ENCODE data around the gene LAMTOR1. TPM values are rescaled to one million over a fixed set of nuclear protein-coding genes. Genes with fewer than 3 reads are reported as not detected.

LAMTOR1 gene
- total RNA-seq, 1 donor from 2014 or later: 70.5 TPM

DNA sequence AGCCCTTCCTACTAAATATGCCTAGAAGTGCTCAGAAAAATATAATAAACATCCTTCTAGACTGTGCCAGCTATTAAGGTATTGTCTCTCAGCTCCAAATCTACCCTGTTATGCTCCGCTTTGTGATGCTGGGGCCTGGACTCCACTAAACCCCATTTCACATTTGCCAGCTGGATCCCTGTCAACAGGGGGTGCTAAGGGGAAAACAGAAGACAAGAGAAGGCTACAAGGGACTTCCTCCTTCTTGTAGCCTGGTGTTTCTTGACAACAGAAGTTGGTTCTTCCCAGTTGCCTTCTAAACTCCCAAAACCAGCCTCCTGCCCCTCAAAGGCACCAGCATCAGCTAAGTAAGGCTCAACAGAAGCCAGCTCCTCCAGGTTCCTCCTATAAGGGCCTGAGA, 28.0 kb downstream of the LAMTOR1 start:
- Mint-ChIP-seq H3K4me1 (ENCODE audit: low read depth) (peaks cover 49% of the 10 kb centered on the region), H3K9me3 (ENCODE audit: low read depth) (no peaks in the 10 kb centered on the region), H3K36me3 (ENCODE audit: low read depth) (no peaks in the 10 kb centered on the region), H3K27me3 (ENCODE audit: low read depth) (no peaks in the 10 kb centered on the region), H3K27ac (ENCODE audit: unreplicated experiment) (no peak overlapping the region), H3K4me3 (ENCODE audit: unreplicated experiment) (no peak overlapping the region)
- DNase-seq (ENCODE audit: low spot score): no peak
- TF ChIP-seq, protein P1, sequence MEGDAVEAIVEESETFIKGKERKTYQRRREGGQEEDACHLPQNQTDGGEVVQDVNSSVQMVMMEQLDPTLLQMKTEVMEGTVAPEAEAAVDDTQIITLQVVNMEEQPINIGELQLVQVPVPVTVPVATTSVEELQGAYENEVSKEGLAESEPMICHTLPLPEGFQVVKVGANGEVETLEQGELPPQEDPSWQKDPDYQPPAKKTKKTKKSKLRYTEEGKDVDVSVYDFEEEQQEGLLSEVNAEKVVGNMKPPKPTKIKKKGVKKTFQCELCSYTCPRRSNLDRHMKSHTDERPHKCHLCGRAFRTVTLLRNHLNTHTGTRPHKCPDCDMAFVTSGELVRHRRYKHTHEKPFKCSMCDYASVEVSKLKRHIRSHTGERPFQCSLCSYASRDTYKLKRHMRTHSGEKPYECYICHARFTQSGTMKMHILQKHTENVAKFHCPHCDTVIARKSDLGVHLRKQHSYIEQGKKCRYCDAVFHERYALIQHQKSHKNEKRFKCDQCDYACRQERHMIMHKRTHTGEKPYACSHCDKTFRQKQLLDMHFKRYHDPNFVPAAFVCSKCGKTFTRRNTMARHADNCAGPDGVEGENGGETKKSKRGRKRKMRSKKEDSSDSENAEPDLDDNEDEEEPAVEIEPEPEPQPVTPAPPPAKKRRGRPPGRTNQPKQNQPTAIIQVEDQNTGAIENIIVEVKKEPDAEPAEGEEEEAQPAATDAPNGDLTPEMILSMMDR (IDR thresholded peaks at IDR 0.05): peak; percentile 26

- peaks cover 47% of the 10 kb centered on the region for H3K4me1 Mint-ChIP-seq (ENCODE audit: low read depth)
- TF ChIP-seq, protein P1 (IDR thresholded peaks at IDR 0.05): no peak
- H3K4me3 Mint-ChIP-seq (ENCODE audit: unreplicated experiment): peak overlapping the region; percentile 1
- peaks cover 1% of the 10 kb centered on the region for H3K36me3 Mint-ChIP-seq (ENCODE audit: low read depth)
- peak overlapping the region; percentile 93 for H3K27ac Mint-ChIP-seq (ENCODE audit: unreplicated experiment)
- DNase-seq (ENCODE audit: low spot score): no peak
- H3K9me3 Mint-ChIP-seq (ENCODE audit: low read depth): no peaks in the 10 kb centered on the region
- no peaks in the 10 kb centered on the region for H3K27me3 Mint-ChIP-seq (ENCODE audit: low read depth)
Measured at GRCh38 chr11:72072348-72072747, 30.7 kb downstream of the LAMTOR1 start.

- no peak for DNase-seq (ENCODE audit: low spot score)
- Mint-ChIP-seq H3K9me3 (ENCODE audit: low read depth) (no peaks in the 10 kb centered on the region), H3K27me3 (ENCODE audit: low read depth) (no peaks in the 10 kb centered on the region), H3K4me1 (ENCODE audit: low read depth) (peaks cover 47% of the 10 kb centered on the region), H3K36me3 (ENCODE audit: low read depth) (peaks cover 1% of the 10 kb centered on the region), H3K27ac (ENCODE audit: unreplicated experiment) (peak overlapping the region; percentile 91), H3K4me3 (ENCODE audit: unreplicated experiment) (no peak overlapping the region)
- TF ChIP-seq, protein P1 (IDR thresholded peaks at IDR 0.05): no peak
Measured at GRCh38 chr11:72070491-72070890, 32.6 kb downstream of the LAMTOR1 start.

- no peak overlapping the region for H3K4me3 Mint-ChIP-seq (ENCODE audit: unreplicated experiment)
- peaks cover 1% of the 10 kb centered on the region for H3K36me3 Mint-ChIP-seq (ENCODE audit: low read depth)
- H3K27ac Mint-ChIP-seq (ENCODE audit: unreplicated experiment): peak overlapping the region; percentile 91
- H3K27me3 Mint-ChIP-seq (ENCODE audit: low read depth): no peaks in the 10 kb centered on the region
- no peaks in the 10 kb centered on the region for H3K9me3 Mint-ChIP-seq (ENCODE audit: low read depth)
- peaks cover 47% of the 10 kb centered on the region for H3K4me1 Mint-ChIP-seq (ENCODE audit: low read depth)
- no peak for DNase-seq (ENCODE audit: low spot score)
- TF ChIP-seq, protein P1 (IDR thresholded peaks at IDR 0.05): no peak
Measured at GRCh38 chr11:72069787-72070251, 33.3 kb downstream of the LAMTOR1 start.

DNA sequence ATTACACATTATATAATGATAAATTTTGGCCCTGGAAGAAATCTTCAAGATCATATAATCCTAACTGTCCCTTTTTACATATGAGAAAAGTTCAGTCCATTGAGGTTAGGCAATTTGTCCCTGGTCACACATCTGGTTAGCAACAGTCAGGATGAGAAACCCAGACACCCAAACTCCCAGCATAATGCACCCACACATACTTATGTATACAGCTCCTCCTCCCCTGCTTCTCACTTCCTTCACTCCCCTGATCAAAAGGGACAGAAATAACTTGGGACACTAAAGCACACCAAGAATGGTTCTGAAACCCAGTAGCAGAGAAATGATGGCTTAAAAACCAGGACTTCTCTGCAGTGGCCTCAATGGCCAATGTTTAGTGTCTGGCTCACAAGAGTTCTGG, 33.9 kb downstream of the LAMTOR1 start:
- TF ChIP-seq, protein P1 (IDR thresholded peaks at IDR 0.05): no peak
- peaks cover 47% of the 10 kb centered on the region for H3K4me1 Mint-ChIP-seq (ENCODE audit: low read depth)
- no peak for DNase-seq (ENCODE audit: low spot score)
- H3K36me3 Mint-ChIP-seq (ENCODE audit: low read depth): peaks cover 1% of the 10 kb centered on the region
- H3K9me3 Mint-ChIP-seq (ENCODE audit: low read depth): no peaks in the 10 kb centered on the region
- H3K27me3 Mint-ChIP-seq (ENCODE audit: low read depth): no peaks in the 10 kb centered on the region
- H3K27ac Mint-ChIP-seq (ENCODE audit: unreplicated experiment): peak overlapping the region; percentile 91
- no peak overlapping the region for H3K4me3 Mint-ChIP-seq (ENCODE audit: unreplicated experiment)
